Measurements from ENCODE around the gene ZNF879.

Gene ZNF879

GRCh38 chr5:179044765-179045164, 21.2 kb downstream of the ZNF879 start:
- no peak for DNase-seq (ENCODE audit: low read depth in 1 of 2, low spot score in 1 of 2)
- TF ChIP-seq GABPA (IDR thresholded peaks at IDR 0.05; ENCODE audit: low read depth) (no peak), POLR2AphosphoS5 (IDR thresholded peaks at IDR 0.05; ENCODE audit: low read depth) (no peak), SPI1 (IDR thresholded peaks at IDR 0.05; ENCODE audit: borderline replicate concordance, low read depth) (no peak), REST (IDR thresholded peaks at IDR 0.05; ENCODE audit: insufficient replicate concordance, low read depth) (no peak)
- TF ChIP-seq, protein P1, sequence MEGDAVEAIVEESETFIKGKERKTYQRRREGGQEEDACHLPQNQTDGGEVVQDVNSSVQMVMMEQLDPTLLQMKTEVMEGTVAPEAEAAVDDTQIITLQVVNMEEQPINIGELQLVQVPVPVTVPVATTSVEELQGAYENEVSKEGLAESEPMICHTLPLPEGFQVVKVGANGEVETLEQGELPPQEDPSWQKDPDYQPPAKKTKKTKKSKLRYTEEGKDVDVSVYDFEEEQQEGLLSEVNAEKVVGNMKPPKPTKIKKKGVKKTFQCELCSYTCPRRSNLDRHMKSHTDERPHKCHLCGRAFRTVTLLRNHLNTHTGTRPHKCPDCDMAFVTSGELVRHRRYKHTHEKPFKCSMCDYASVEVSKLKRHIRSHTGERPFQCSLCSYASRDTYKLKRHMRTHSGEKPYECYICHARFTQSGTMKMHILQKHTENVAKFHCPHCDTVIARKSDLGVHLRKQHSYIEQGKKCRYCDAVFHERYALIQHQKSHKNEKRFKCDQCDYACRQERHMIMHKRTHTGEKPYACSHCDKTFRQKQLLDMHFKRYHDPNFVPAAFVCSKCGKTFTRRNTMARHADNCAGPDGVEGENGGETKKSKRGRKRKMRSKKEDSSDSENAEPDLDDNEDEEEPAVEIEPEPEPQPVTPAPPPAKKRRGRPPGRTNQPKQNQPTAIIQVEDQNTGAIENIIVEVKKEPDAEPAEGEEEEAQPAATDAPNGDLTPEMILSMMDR (IDR thresholded peaks at IDR 0.05; ENCODE audit: insufficient read depth, low read length) = no peak
- Histone ChIP-seq H3K27me3 (ENCODE audit: insufficient read depth, poor library complexity, severe bottlenecking) (no peaks in the 10 kb centered on the region), H3K27ac (replicated peaks) (no peak overlapping the region), H3K4me3 (replicated peaks; ENCODE audit: insufficient read depth, low read length) (no peak overlapping the region)

DNA sequence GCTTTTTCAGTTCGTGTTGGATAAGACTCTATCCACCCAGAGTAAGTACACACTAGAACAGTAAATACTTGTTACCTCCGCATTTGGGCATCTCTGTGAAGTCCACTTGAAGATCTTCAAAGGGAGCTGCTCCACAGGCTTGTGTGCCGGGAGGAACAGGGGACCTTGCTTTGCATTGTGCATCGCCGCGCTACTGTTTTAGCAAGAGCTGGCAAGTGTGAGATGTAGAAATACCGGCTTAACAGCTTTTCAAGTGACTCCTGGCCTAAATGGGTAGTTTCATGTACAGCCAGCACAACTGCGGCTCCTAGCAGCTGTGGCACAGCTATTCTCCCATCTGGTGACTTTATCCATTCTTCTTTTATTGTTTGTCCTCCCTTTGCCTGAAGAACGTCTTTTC, 28.2 kb downstream of the ZNF879 start:
- TF ChIP-seq REST (IDR thresholded peaks at IDR 0.05; ENCODE audit: insufficient replicate concordance, low read depth) = no peak
- no peak for TF ChIP-seq GABPA (IDR thresholded peaks at IDR 0.05; ENCODE audit: low read depth)
- TF ChIP-seq POLR2AphosphoS5 (IDR thresholded peaks at IDR 0.05; ENCODE audit: low read depth) = no peak
- TF ChIP-seq, protein P1 (IDR thresholded peaks at IDR 0.05; ENCODE audit: insufficient read depth, low read length) = no peak
- no peak for TF ChIP-seq SPI1 (IDR thresholded peaks at IDR 0.05; ENCODE audit: borderline replicate concordance, low read depth)
- DNase-seq (ENCODE audit: low read depth in 1 of 2, low spot score in 1 of 2) = no peak
- Histone ChIP-seq H3K27ac (replicated peaks) (no peak overlapping the region), H3K27me3 (ENCODE audit: insufficient read depth, poor library complexity, severe bottlenecking) (no peaks in the 10 kb centered on the region), H3K4me3 (replicated peaks; ENCODE audit: insufficient read depth, low read length) (no peak overlapping the region)

- H3K27ac ChIP-seq (replicated peaks) = no peak overlapping the region
- H3K4me3 ChIP-seq (replicated peaks; ENCODE audit: insufficient read depth, low read length) = no peak overlapping the region
- TF ChIP-seq SPI1 (IDR thresholded peaks at IDR 0.05; ENCODE audit: borderline replicate concordance, low read depth) (no peak), REST (IDR thresholded peaks at IDR 0.05; ENCODE audit: insufficient replicate concordance, low read depth) (no peak), GABPA (IDR thresholded peaks at IDR 0.05; ENCODE audit: low read depth) (no peak), POLR2AphosphoS5 (IDR thresholded peaks at IDR 0.05; ENCODE audit: low read depth) (no peak)
- TF ChIP-seq, protein P1 (IDR thresholded peaks at IDR 0.05; ENCODE audit: insufficient read depth, low read length) = no peak
- no peaks in the 10 kb centered on the region for H3K27me3 ChIP-seq (ENCODE audit: insufficient read depth, poor library complexity, severe bottlenecking)
- no peak for DNase-seq (ENCODE audit: low read depth in 1 of 2, low spot score in 1 of 2)
Observed at GRCh38 chr5:179054036-179054785, 30.6 kb downstream of the ZNF879 start.
